HCT116 (cell line): ENCODE data around the gene UNC79.

ENCODE experiments used
- CTCF ChIP-seq, 3 experiments: fragments of 200-600 bp in 1 of 3; sonication (generic) in 1 of 3; IDR thresholded peaks in 2 of 3; conservative IDR thresholded peaks in 1 of 3; 2 replicates each; pipeline ENCODE4 v1.5.1; 2012 to 2017; ENCODE audit warnings: low read depth in 2 of 3, low read length in 2 of 3, antibody characterized with exemption in 1 of 3, borderline replicate concordance in 1 of 3, control low read depth in 1 of 3, mild to moderate bottlenecking in 1 of 3, mixed read lengths in 1 of 3, mixed run types in 1 of 3, moderate library complexity in 1 of 3; ENCODE audit not compliant: insufficient read depth in 1 of 3
- ELF1 ChIP-seq: IDR thresholded peaks from 2 replicates; pipeline ENCODE4 v1.6.1; 2012; ENCODE audit warnings: low read depth, borderline replicate concordance
- EZH2 ChIP-seq: fragments of 200-600 bp; sonication (generic); IDR thresholded peaks from 2 replicates; pipeline ENCODE4 v1.6.1; 2017; ENCODE audit warnings: antibody characterized with exemption, mixed run types
- EZH2phosphoT487 ChIP-seq: fragments of 200-600 bp; IDR thresholded peaks from 2 replicates; pipeline ENCODE4 v1.6.1; 2018; ENCODE audit warnings: antibody characterized with exemption, borderline replicate concordance
- POLR2A ChIP-seq: IDR thresholded peaks from 2 replicates; pipeline ENCODE4 v1.7.0; 2011; ENCODE audit warnings: borderline replicate concordance; ENCODE audit not compliant: insufficient read depth, insufficient read length; ENCODE audit errors: extremely low read depth
- POLR2AphosphoS5 ChIP-seq: IDR thresholded peaks from 2 replicates; pipeline ENCODE4 v1.6.1; 2011; ENCODE audit warnings: mild to moderate bottlenecking, low read depth, low read length, moderate library complexity
- RAD21 ChIP-seq: IDR thresholded peaks from 2 replicates; pipeline ENCODE4 v1.6.1; 2012; ENCODE audit warnings: low read depth, mild to moderate bottlenecking
- REST ChIP-seq: IDR thresholded peaks from 2 replicates; pipeline ENCODE4 v1.6.1; 2012; ENCODE audit warnings: low read depth
- SIN3A ChIP-seq: IDR thresholded peaks from 2 replicates; pipeline ENCODE4 v1.6.1; 2012; ENCODE audit warnings: low read depth
- TCF7L2 ChIP-seq: IDR thresholded peaks from 2 replicates; pipeline ENCODE4 v1.7.0; 2011; ENCODE audit warnings: borderline replicate concordance, inconsistent platforms; ENCODE audit not compliant: insufficient read depth, insufficient read length; ENCODE audit errors: extremely low read depth
- YY1 ChIP-seq: IDR thresholded peaks from 2 replicates; pipeline ENCODE4 v1.6.1; 2011; ENCODE audit warnings: low read length, low read depth, moderate library complexity, mild to moderate bottlenecking; ENCODE audit not compliant: insufficient replicate concordance; ENCODE audit errors: extremely low read depth
- ZBTB33 ChIP-seq: IDR thresholded peaks from 2 replicates; pipeline ENCODE4 v1.6.1; 2011; ENCODE audit warnings: mild to moderate bottlenecking, low read length, moderate library complexity; ENCODE audit not compliant: insufficient replicate concordance; ENCODE audit errors: extremely low read depth
- ZNF274 ChIP-seq: fragments of 200-500 bp; sonication (Bioruptor generic); IDR thresholded peaks from 2 replicates; pipeline ENCODE4 v1.6.1; 2014; ENCODE audit warnings: mild to moderate bottlenecking, low read depth, low read length, inconsistent platforms

GRCh38 chr14:93701562-93701961 is 270.8 kb downstream of the UNC79 start:
- TF ChIP-seq EZH2 (no peak), CTCF (IDR thresholded peaks at IDR 0.05 in 2 of 3, conservative IDR thresholded peaks at IDR 0.05 in 1 of 3; ENCODE audit: borderline replicate concordance in 1 of 3, insufficient read depth in 1 of 3, low read depth in 2 of 3, low read length in 2 of 3) (no peak), POLR2A (no peak), REST (no peak), RAD21 (no peak), EZH2phosphoT487 (no peak), ELF1 (no peak), YY1 (no peak), ZBTB33 (no peak), SIN3A (no peak), ZNF274 (no peak), TCF7L2 (no peak), POLR2AphosphoS5 (no peak)
